GM12891 (cell line): ENCODE data around the gene SUMF1.

ENCODE experiments used
- PAX5 ChIP-seq: IDR thresholded peaks from 2 replicates; pipeline ENCODE4 v1.6.1; 2011; ENCODE audit warnings: low read length, moderate library complexity, mild to moderate bottlenecking; ENCODE audit not compliant: insufficient read depth, severe bottlenecking
- POLR2A ChIP-seq: IDR thresholded peaks from 2 replicates; pipeline ENCODE4 v1.6.1; 2011; ENCODE audit warnings: low read depth, low read length, control low read depth
- POLR2AphosphoS5 ChIP-seq: IDR thresholded peaks from 2 replicates; pipeline ENCODE4 v1.6.1; 2011; ENCODE audit warnings: low read depth, low read length, control low read depth
- POU2F2 ChIP-seq: IDR thresholded peaks from 2 replicates; pipeline ENCODE4 v1.6.1; 2011; ENCODE audit warnings: low read depth, mild to moderate bottlenecking, control low read depth, low read length, moderate library complexity
- SPI1 ChIP-seq: IDR thresholded peaks from 2 replicates; pipeline ENCODE4 v1.6.1; 2011; ENCODE audit warnings: low read depth, low read length, control low read depth
- TAF1 ChIP-seq: IDR thresholded peaks from 2 replicates; pipeline ENCODE4 v1.6.1; 2011; ENCODE audit warnings: low read depth, low read length, control low read depth

DNA sequence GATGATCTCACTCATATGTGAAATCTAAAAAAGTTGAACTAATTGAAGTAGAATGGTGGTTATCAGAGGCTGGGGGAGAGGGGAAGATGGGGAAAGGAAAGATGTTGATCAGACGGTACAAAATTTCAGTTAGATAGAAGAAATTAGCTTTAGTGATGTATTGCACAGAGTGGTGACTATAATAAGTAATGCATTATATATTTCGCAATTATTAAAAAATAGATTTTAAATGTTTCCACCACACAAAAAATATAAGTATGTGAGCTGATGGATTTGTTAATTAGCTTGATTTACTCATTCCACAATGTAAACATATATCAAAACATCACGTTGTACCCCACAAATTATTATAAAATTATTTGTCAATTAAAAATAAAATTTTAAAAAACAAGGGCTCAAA lies 8.1 kb downstream of the SUMF1 start:
- TF ChIP-seq POLR2A (no peak), POLR2AphosphoS5 (no peak), TAF1 (no peak), POU2F2 (no peak), SPI1 (no peak), PAX5 (no peak)
